Endothelial cell of umbilical vein (primary cell): ENCODE measurements around the gene FZD10. TPM values are rescaled to one million over a fixed set of nuclear protein-coding genes. Genes with fewer than 3 reads are reported as not detected.

Source experiments
- BruUV-seq: library from RNA; stranded (reverse); fragments of 400-500 nt; replicated peaks from 2 replicates; lab custom pipeline; 2021; lab: Mats Ljungman, UMichigan
- CTCF ChIA-PET: fragments of 300-600, 350-600 bp; sonication (Branson Sonifier 250); formaldehyde crosslinking; loops from one replicate; lab custom pipeline; 2021; ENCODE audit warnings: antibody characterized with exemption, inconsistent platforms; lab: Charles Lee
- POLR2A ChIA-PET: fragments of 300-600, 350-600 bp; sonication (Branson Sonifier 250); formaldehyde crosslinking; loops from one replicate; lab custom pipeline; 2021; ENCODE audit warnings: antibody characterized with exemption, inconsistent platforms; lab: Charles Lee
- DNase-seq: peaks from one replicate; pipeline ENCODE4 v3.0.0-alpha.2; 2011; ENCODE audit warnings: low read depth, low spot score
- FAIRE-seq: peaks from 2 replicates; lab custom pipeline; 2011; peaks lifted over from hg19 to GRCh38; lab: Jason Lieb, UNC
- H2AFZ ChIP-seq: 2 replicates; pipeline ENCODE4 v1.6.0; 2012; ENCODE audit warnings: low read depth, low read length, control low read depth, inconsistent platforms
- H3K27ac ChIP-seq: 2 replicates; pipeline ENCODE4 v1.5.1; 2011; ENCODE audit warnings: low read depth, mild to moderate bottlenecking, control low read depth, low read length, moderate library complexity; ENCODE audit not compliant: insufficient read depth
- H3K27me3 ChIP-seq, 2 experiments: 2 replicates each; pipeline versions ENCODE4 v1.6.0 to v1.6.1; 2011; ENCODE audit warnings: low read length in 2 of 2, mixed read lengths in 1 of 2; ENCODE audit not compliant: control insufficient read depth in 2 of 2, insufficient read depth in 2 of 2
- H3K36me3 ChIP-seq, 2 experiments: 2 replicates in 1 of 2; 3 replicates in 1 of 2; pipeline ENCODE4 v1.5.1; 2011; ENCODE audit warnings: low read length in 2 of 2, mild to moderate bottlenecking in 1 of 2, moderate library complexity in 1 of 2; ENCODE audit not compliant: control insufficient read depth in 2 of 2, insufficient read depth in 2 of 2; ENCODE audit errors: extremely low read depth in 1 of 2
- H3K4me1 ChIP-seq: 3 replicates; pipeline ENCODE4 v1.5.1; 2011; ENCODE audit warnings: mild to moderate bottlenecking, low read length; ENCODE audit not compliant: control insufficient read depth, insufficient read depth; ENCODE audit errors: extremely low read depth
- H3K4me2 ChIP-seq: 2 replicates; pipeline ENCODE4 v1.6.1; 2011; ENCODE audit warnings: low read length, control low read depth, mixed read lengths; ENCODE audit not compliant: insufficient read depth
- H3K4me3 ChIP-seq, 3 experiments: fragments of 200-600 bp in 1 of 3; sonication (generic), shearing (Covaris generic) in 1 of 3; replicated peaks in 1 of 3; 2 replicates each; pipeline ENCODE4 v1.5.1; 2011 to 2016; ENCODE audit warnings: control low read depth in 3 of 3, low read length in 3 of 3, mild to moderate bottlenecking in 2 of 3, inconsistent platforms in 1 of 3, low read depth in 1 of 3, moderate library complexity in 1 of 3; ENCODE audit not compliant: insufficient read depth in 1 of 3
- H3K79me2 ChIP-seq: 2 replicates; pipeline ENCODE4 v1.6.0; 2012; ENCODE audit warnings: low read length, inconsistent platforms; ENCODE audit not compliant: control insufficient read depth, insufficient read depth
- H3K9ac ChIP-seq: replicated peaks from 2 replicates; pipeline ENCODE3; 2011; ENCODE audit warnings: low read length, control low read depth; ENCODE audit not compliant: insufficient read depth; ENCODE audit errors: extremely low read depth
- H3K9me1 ChIP-seq: replicated peaks from 3 replicates; pipeline ENCODE4 v1.6.0; 2011; ENCODE audit warnings: mild to moderate bottlenecking, low read length; ENCODE audit not compliant: control insufficient read depth, insufficient read depth; ENCODE audit errors: extremely low read depth
- H3K9me3 ChIP-seq: replicated peaks from 2 replicates; pipeline ENCODE4 v1.5.1; 2012; ENCODE audit warnings: low read length, inconsistent platforms; ENCODE audit not compliant: control insufficient read depth, insufficient read depth
- H4K20me1 ChIP-seq: replicated peaks from 2 replicates; pipeline ENCODE3; 2011; ENCODE audit warnings: mild to moderate bottlenecking, low read length; ENCODE audit not compliant: control insufficient read depth, insufficient read depth; ENCODE audit errors: extremely low read depth
- CTCF ChIP-seq, 2 donors: IDR thresholded peaks; 1 replicate in 1 of 2; 2 replicates in 1 of 2; pipeline ENCODE4 v1.5.1; 2011; ENCODE audit warnings: low read length in 2 of 2, mild to moderate bottlenecking in 2 of 2, moderate library complexity in 2 of 2, control low read depth in 1 of 2, inconsistent platforms in 1 of 2, low read depth in 1 of 2; ENCODE audit not compliant: insufficient read depth in 1 of 2; ENCODE audit errors: extremely low read depth in 1 of 2
- EZH2 ChIP-seq: IDR thresholded peaks from 2 replicates; pipeline ENCODE4 v1.6.1; 2012; ENCODE audit warnings: borderline replicate concordance, low read depth, mild to moderate bottlenecking, moderate library complexity, low read length, inconsistent platforms; ENCODE audit not compliant: severe bottlenecking
- FOS ChIP-seq: IDR thresholded peaks from 2 replicates; pipeline ENCODE4 v1.6.1; 2011; ENCODE audit warnings: mild to moderate bottlenecking, low read length, moderate library complexity, borderline replicate concordance; ENCODE audit not compliant: insufficient read depth
- GATA2 ChIP-seq: IDR thresholded peaks from 2 replicates; pipeline ENCODE4 v1.7.0; 2011; ENCODE audit warnings: low read depth, mild to moderate bottlenecking, moderate library complexity, mixed read lengths, low read length; ENCODE audit not compliant: insufficient read length, insufficient read depth
- JUN ChIP-seq: IDR thresholded peaks from 2 replicates; pipeline ENCODE4 v1.6.1; 2011; ENCODE audit warnings: borderline replicate concordance, low read depth; ENCODE audit not compliant: insufficient read length, insufficient read depth
- MYC ChIP-seq: IDR thresholded peaks from one replicate; pipeline ENCODE4 v1.6.1; 2011; ENCODE audit warnings: mild to moderate bottlenecking, low read depth, low read length
- POLR2A ChIP-seq: IDR thresholded peaks from 2 replicates; pipeline ENCODE4 v1.6.1; 2012; ENCODE audit warnings: low read depth, mild to moderate bottlenecking, control low read depth, low read length
- POLR2AphosphoS5 ChIP-seq: IDR thresholded peaks from 2 replicates; pipeline ENCODE4 v1.6.1; 2012; ENCODE audit warnings: low read depth, mild to moderate bottlenecking, control low read depth, low read length, moderate library complexity; ENCODE audit not compliant: insufficient read depth
- dilution Hi-C: fragments of 300-500 bp; cut with MboI; formaldehyde crosslinking; loops from one replicate; pipeline ENCODE4 v1.15.0; 2019; ENCODE audit warnings: low sequenced_read_pairs; ENCODE audit not compliant: extremely low pct_ligation_motif_present
- intact Hi-C: fragments of 100-400 bp; cut with micrococcal nuclease; formaldehyde crosslinking; loops from one replicate; pipeline ENCODE4 v1.10.0; 2022
- polyA plus RNA-seq, 4 experiments: library from polyadenylated mRNA; depleted of rRNA in 3 of 4; stranded (reverse) in 3 of 4; unstranded in 1 of 4; fragments of >200 nt; gene quantifications; 2 replicates each; pipeline versions ENCODE4 v1.2.1 to v1.2.3, GENCODE V29; 2011 to 2012; ENCODE audit warnings: missing spikeins in 1 of 4
- total RNA-seq: library from RNA; stranded (reverse); gene quantifications from 2 replicates; pipeline ENCODE4 v1.2.3, GENCODE V29; 2021
- TF ChIP-seq, protein P1 (sequence below): IDR thresholded peaks from 2 replicates; pipeline ENCODE4 v1.6.1; 2011; ENCODE audit not compliant: insufficient read depth, insufficient read length

Gene FZD10
- total and polyA plus RNA-seq, 2 donors (not counting 3 experiments of a cell fraction or from before 2014, with no cell fraction given): not detected

DNA sequence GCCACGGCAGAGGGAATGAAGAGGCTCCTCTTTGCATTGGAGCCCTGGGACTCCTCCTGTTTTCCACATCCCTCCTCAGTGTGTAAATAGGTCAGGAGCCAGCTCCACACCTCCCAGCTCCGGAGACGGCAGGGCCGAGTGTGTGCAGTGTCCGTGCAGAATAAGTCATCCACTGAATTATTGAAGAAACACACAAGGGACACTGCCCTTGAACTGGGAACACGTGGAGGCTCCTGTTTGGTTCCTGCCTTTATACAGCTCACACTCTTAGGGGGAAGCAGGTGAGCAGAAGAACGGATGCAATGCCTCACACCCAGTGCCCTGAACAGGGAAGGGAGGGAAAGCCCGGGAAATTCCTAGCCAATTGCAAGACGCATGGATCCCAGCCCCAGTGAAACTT is 10.4 kb upstream of the FZD10 start:
- Histone ChIP-seq H2AFZ (no peak overlapping the region), H3K36me3 (no peaks in the 10 kb centered on the region), H3K79me2 (no peaks in the 10 kb centered on the region), H3K27me3 (no peaks in the 10 kb centered on the region), H3K4me3 (no peak overlapping the region), H3K4me1 (no peaks in the 10 kb centered on the region), H3K9me1 (no peaks in the 10 kb centered on the region), H4K20me1 (no peaks in the 10 kb centered on the region), H3K27ac (no peak overlapping the region), H3K9me3 (no peaks in the 10 kb centered on the region), H3K9ac (no peak overlapping the region), H3K4me2 (no peak overlapping the region)
- DNase-seq (no peak), FAIRE-seq (no peak)
- ChIA-PET CTCF (no interaction called here), POLR2A (no interaction called here)
- intact Hi-C loops (no loop called here), dilution Hi-C loops (no loop called here)
- TF ChIP-seq JUN: no peak
- TF ChIP-seq CTCF (IDR thresholded peaks at IDR 0.05; ENCODE audit: extremely low read depth in 1 of 2, insufficient read depth in 1 of 2, low read depth in 1 of 2, low read length in 2 of 2): no peak
- TF ChIP-seq, protein P1, sequence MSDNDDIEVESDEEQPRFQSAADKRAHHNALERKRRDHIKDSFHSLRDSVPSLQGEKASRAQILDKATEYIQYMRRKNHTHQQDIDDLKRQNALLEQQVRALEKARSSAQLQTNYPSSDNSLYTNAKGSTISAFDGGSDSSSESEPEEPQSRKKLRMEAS: no peak
- no peak for TF ChIP-seq MYC
- no peak for TF ChIP-seq GATA2
- TF ChIP-seq POLR2AphosphoS5: no peak
- TF ChIP-seq EZH2: no peak
- TF ChIP-seq POLR2A: no peak
- TF ChIP-seq FOS: no peak
- no TSS peak for BruUV-seq
